A549 (cell line): Measurements from ENCODE around the gene RELN. TPM values are rescaled to one million over a fixed set of nuclear protein-coding genes. Genes with fewer than 3 reads are reported as not detected.

Experiments used
- ATAC-seq, 2 experiments: fragments of 200-7000 bp in 1 of 2; fragments of >200 bp in 1 of 2; cut with Nextera tagmentation in 1 of 2; cut with Tn5 transposase in 1 of 2; 3 replicates each; pipeline versions ENCODE4 v1.8.0 to v1.9.1; 2018 to 2020; ENCODE audit warnings: mild to moderate bottlenecking in 1 of 2, moderate library complexity in 1 of 2
- CTCF ChIA-PET: fragments of 300-600 bp; sonication (Branson Sonifier 250); formaldehyde crosslinking; extraction: SDS; loops from one replicate; lab custom pipeline; 2021; ENCODE audit warnings: antibody characterized with exemption, inconsistent platforms; lab: Yijun Ruan, JAX
- POLR2A ChIA-PET: fragments of 350-600 bp; formaldehyde crosslinking; extraction: SDS; loops from one replicate; lab custom pipeline; 2021; ENCODE audit warnings: antibody characterized with exemption, inconsistent platforms; lab: Yijun Ruan, JAX
- DNase-seq, 2 experiments: peaks; one replicate each; pipeline versions ENCODE4 v3.0.0 to v3.0.0-alpha.2; 2011 to 2016; ENCODE audit warnings: low read depth in 1 of 2, low spot score in 1 of 2
- FAIRE-seq: peaks from 2 replicates; lab custom pipeline; 2011; peaks lifted over from hg19 to GRCh38; lab: Jason Lieb, UNC
- H3K27ac ChIP-seq, 2 experiments: fragments of >200 bp; sonication (Bioruptor Twin); formaldehyde crosslinking; 3 replicates each; pipeline ENCODE4 v1.5.1; 2016 to 2017
- H3K4me1 ChIP-seq: fragments of >200 bp; sonication (Bioruptor Twin); formaldehyde crosslinking; 3 replicates; pipeline ENCODE4 v1.6.1; 2016
- H3K4me2 ChIP-seq: fragments of >200 bp; sonication (Bioruptor Twin); formaldehyde crosslinking; 3 replicates; pipeline ENCODE4 v1.6.1; 2016
- H3K4me3 ChIP-seq: fragments of >200 bp; sonication (Bioruptor Twin); formaldehyde crosslinking; 3 replicates; pipeline ENCODE4 v1.5.1; 2016
- H3K9me3 ChIP-seq: fragments of >200 bp; sonication (Bioruptor Twin); formaldehyde crosslinking; 3 replicates; pipeline ENCODE4 v1.6.1; 2016
- CEBPB ChIP-seq, 2 experiments: fragments of >200 bp in 1 of 2; sonication (Bioruptor Twin) in 1 of 2; formaldehyde crosslinking in 1 of 2; IDR thresholded peaks; 2 replicates each; pipeline ENCODE4 v1.6.1; 2012 to 2016
- CHD2 ChIP-seq: fragments of 150-350 bp; IDR thresholded peaks from 2 replicates; pipeline ENCODE4 v1.6.1; 2014; ENCODE audit warnings: low read length; ENCODE audit not compliant: partially characterized antibody
- CTCF ChIP-seq: fragments of >200 bp; sonication (Bioruptor Twin); formaldehyde crosslinking; IDR thresholded peaks from 3 replicates; pipeline ENCODE4 v1.5.1; 2016
- EHF ChIP-seq: fragments of 250-450 bp; sonication (Bioruptor Pico); IDR thresholded peaks from 2 replicates; pipeline ENCODE4 v1.5.0; 2020; ENCODE audit warnings: mild to moderate bottlenecking
- ESRRA ChIP-seq: fragments of 150-350 bp; IDR thresholded peaks from 2 replicates; pipeline ENCODE4 v1.6.1; 2014; ENCODE audit warnings: mild to moderate bottlenecking, low read length, borderline replicate concordance
- FOSB ChIP-seq: fragments of 250-450 bp; sonication (Bioruptor Pico); IDR thresholded peaks from 2 replicates; pipeline ENCODE4 v1.5.0; 2020; ENCODE audit warnings: mild to moderate bottlenecking, moderate library complexity
- FOSL2 ChIP-seq, 2 experiments: fragments of 450-650 bp in 1 of 2; fragments of >200 bp in 1 of 2; sonication (Bioruptor Twin) in 1 of 2; formaldehyde crosslinking; IDR thresholded peaks; 2 replicates each; pipeline versions ENCODE4 v1.5.0 to v1.6.1; 2016 to 2020; ENCODE audit warnings: mild to moderate bottlenecking in 1 of 2, moderate library complexity in 1 of 2
- GATA3 ChIP-seq: IDR thresholded peaks from 2 replicates; pipeline ENCODE4 v1.6.1; 2012; ENCODE audit warnings: borderline replicate concordance
- JUN ChIP-seq, 2 experiments: fragments of >200 bp; sonication (Bioruptor Twin); formaldehyde crosslinking; IDR thresholded peaks; 2 replicates in 1 of 2; 3 replicates in 1 of 2; pipeline ENCODE4 v1.6.1; 2016 to 2017
- KDM5A ChIP-seq: fragments of 200-600 bp; sonication (generic); IDR thresholded peaks from 2 replicates; pipeline ENCODE4 v1.6.1; 2016; ENCODE audit warnings: antibody characterized with exemption, mild to moderate bottlenecking
- NFE2L2 ChIP-seq: fragments of 150-350 bp; conservative IDR thresholded peaks from 2 replicates; pipeline ENCODE4 v1.6.1; 2014; ENCODE audit warnings: low read length
- NR3C1 ChIP-seq: fragments of >200 bp; sonication (Bioruptor Twin); formaldehyde crosslinking; IDR thresholded peaks from 3 replicates; pipeline ENCODE4 v1.6.1; 2017
- POLR2AphosphoS2 ChIP-seq: conservative IDR thresholded peaks from 2 replicates; pipeline ENCODE4 v1.6.1; 2012; ENCODE audit warnings: low read length, improper control_type of control experiment, inconsistent platforms
- RAD21 ChIP-seq, 2 experiments: fragments of >200 bp in 1 of 2; sonication (Bioruptor Twin) in 1 of 2; formaldehyde crosslinking in 1 of 2; IDR thresholded peaks in 1 of 2; conservative IDR thresholded peaks in 1 of 2; 2 replicates in 1 of 2; 3 replicates in 1 of 2; pipeline ENCODE4 v1.6.1; 2012 to 2018; ENCODE audit warnings: inconsistent platforms in 1 of 2
- RFX5 ChIP-seq: fragments of 450-650 bp; IDR thresholded peaks from 2 replicates; pipeline ENCODE4 v1.7.1; 2014; ENCODE audit warnings: antibody characterized with exemption, mild to moderate bottlenecking, moderate library complexity
- RNF2 ChIP-seq: fragments of 200-600 bp; sonication (generic); IDR thresholded peaks from 2 replicates; pipeline ENCODE4 v1.6.1; 2016; ENCODE audit warnings: low read depth, mild to moderate bottlenecking, antibody characterized with exemption, moderate library complexity, borderline replicate concordance
- SREBF2 ChIP-seq: fragments of 450-650 bp; IDR thresholded peaks from 2 replicates; pipeline ENCODE4 v1.6.1; 2014; ENCODE audit warnings: mild to moderate bottlenecking, moderate library complexity
- USF2 ChIP-seq: fragments of 450-650 bp; IDR thresholded peaks from 2 replicates; pipeline ENCODE4 v1.6.1; 2014; ENCODE audit warnings: antibody characterized with exemption
- ZFP36 ChIP-seq: fragments of 450-650 bp; IDR thresholded peaks from 2 replicates; pipeline ENCODE4 v1.6.1; 2014; ENCODE audit warnings: borderline replicate concordance; ENCODE audit not compliant: partially characterized antibody
- WGBS: methylation state at CpG from one replicate; pipeline ENCODE4 v1.1.6; 2017; ENCODE audit errors: missing lambda C conversion rate; 5-methylcytosine and 5-hydroxymethylcytosine counted together
- polyA plus RNA-seq, 4 experiments: library from polyadenylated mRNA; depleted of rRNA in 3 of 4; stranded (reverse); fragments of >200 nt; fragmentation: RNase III in 1 of 4; extraction: RNeasy Plus Mini Kit Qiagen cat#74134 plus additional on column Dnase treatment in 1 of 4; gene quantifications; 2 replicates in 3 of 4; 3 replicates in 1 of 4; pipeline ENCODE4 v1.2.3, GENCODE V29; 2011 to 2017

The RELN gene
- polyA plus RNA-seq, 2 of the 4 experiments (the other 2 are of a cell fraction), result not detected

GRCh38 chr7:104008107-104008506, 18.6 kb upstream of the RELN start:
- CTCF ChIA-PET, result no interaction called here
- no peak overlapping the region for H3K4me3 ChIP-seq
- FAIRE-seq (no peak), DNase-seq (no peak), ATAC-seq (no peak)
- WGBS, result 30% methylated on average over 4 of the region's 4 CpGs
- H3K4me2 ChIP-seq, result no peak overlapping the region
- no peaks in the 10 kb centered on the region for H3K9me3 ChIP-seq
- no peaks in the 10 kb centered on the region for H3K4me1 ChIP-seq
- no peak for TF ChIP-seq GATA3
- TF ChIP-seq ESRRA, result no peak
- no peak for TF ChIP-seq ZFP36
- TF ChIP-seq EHF (CRISPR knock-in tag), result no peak
- no peak for TF ChIP-seq RNF2
- no peak for TF ChIP-seq CHD2
- TF ChIP-seq JUN (IDR thresholded peaks at IDR 0.05), result no peak
- POLR2A ChIA-PET, result no interaction called here
- H3K27ac ChIP-seq, result no peak overlapping the region

GRCh38 chr7:104007614-104008013, 18.2 kb upstream of the RELN start:
- ChIA-PET CTCF (no interaction called here), POLR2A (no interaction called here)
- ATAC-seq (no peak), FAIRE-seq (no peak), DNase-seq (no peak)
- no peak overlapping the region for H3K4me3 ChIP-seq
- H3K9me3 ChIP-seq, result no peaks in the 10 kb centered on the region
- 19% methylated on average over 3 of the region's 3 CpGs for WGBS
- TF ChIP-seq CEBPB (IDR thresholded peaks at IDR 0.05) (no peak), SREBF2 (no peak)
- no peak overlapping the region for H3K4me2 ChIP-seq
- no peak overlapping the region for H3K27ac ChIP-seq
- H3K4me1 ChIP-seq, result no peaks in the 10 kb centered on the region

GRCh38 chr7:104005197-104005596, 15.7 kb upstream of the RELN start:
- no peaks in the 10 kb centered on the region for H3K4me1 ChIP-seq
- DNase-seq, result no peak
- no peak for FAIRE-seq
- no peak for ATAC-seq
- no peak overlapping the region for H3K4me3 ChIP-seq
- H3K4me2 ChIP-seq, result no peak overlapping the region
- no peak for TF ChIP-seq CHD2
- no peak for TF ChIP-seq KDM5A
- no peak for TF ChIP-seq FOSB (CRISPR knock-in tag)
- TF ChIP-seq CTCF, result no peak
- no peak for TF ChIP-seq NFE2L2
- TF ChIP-seq RFX5, result no peak
- TF ChIP-seq NR3C1, result no peak
- no peak for TF ChIP-seq USF2
- no peak for TF ChIP-seq ZFP36
- no peak for TF ChIP-seq POLR2AphosphoS2
- no peak for TF ChIP-seq RAD21 (conservative IDR thresholded peaks at IDR 0.05 in 1 of 2, IDR thresholded peaks at IDR 0.05 in 1 of 2)
- TF ChIP-seq FOSL2 (IDR thresholded peaks at IDR 0.05), result no peak
- no peak for TF ChIP-seq FOSL2 (CRISPR knock-in tag; IDR thresholded peaks at IDR 0.05)
- WGBS, result 37% methylated on average over 4 of the region's 4 CpGs
- H3K27ac ChIP-seq, result no peak overlapping the region
- H3K9me3 ChIP-seq, result no peaks in the 10 kb centered on the region
- ChIA-PET CTCF (no interaction called here), POLR2A (no interaction called here)

- H3K4me3 ChIP-seq, result no peak overlapping the region
- H3K4me2 ChIP-seq, result no peak overlapping the region
- TF ChIP-seq NFE2L2, result no peak
- no peak for TF ChIP-seq RFX5
- no peak for TF ChIP-seq EHF (CRISPR knock-in tag)
- FAIRE-seq, result no peak
- no peak overlapping the region for H3K27ac ChIP-seq
- no peaks in the 10 kb centered on the region for H3K9me3 ChIP-seq
- ChIA-PET POLR2A (no interaction called here), CTCF (no interaction called here)
- 20% methylated on average over 2 of the region's 2 CpGs for WGBS
- no peaks in the 10 kb centered on the region for H3K4me1 ChIP-seq
- ATAC-seq, result no peak
- DNase-seq, result no peak
Observed at GRCh38 chr7:103996639-103997038, 7.2 kb upstream of the RELN start.
